Hematopoietic multipotent progenitor cell (in vitro differentiated cells): ENCODE data around the gene GALNS. TPM values are rescaled to one million over a fixed set of nuclear protein-coding genes. Genes with fewer than 3 reads are reported as not detected.

ENCODE experiments used
- DNase-seq, 3 donors: peaks; one replicate each; pipeline ENCODE4 v3.0.0-alpha.2; 2011 to 2015; ENCODE audit warnings: low read depth in 2 of 3, low spot score in 2 of 3
- total RNA-seq: library from RNA; depleted of rRNA; stranded (reverse); fragments of >200 nt; gene quantifications from one replicate; pipeline ENCODE4 v1.2.3, GENCODE V29; 2012

The GALNS gene
- total RNA-seq, 1 donor = 20.5 TPM

GRCh38 chr16:88861359-88861758, 4.6 kb upstream of the GALNS start:
- DNase-seq = no peak

GRCh38 chr16:88859381-88860091, 2.8 kb upstream of the GALNS start:
- DNase-seq = no peak

GRCh38 chr16:88857728-88858339, 1.1 kb upstream of the GALNS start:
- peak; percentile 39 to 84 (median 81) for DNase-seq

- no peak for DNase-seq
Observed at GRCh38 chr16:88856122-88856827, 472 bp downstream of the GALNS start.

GRCh38 chr16:88855736-88856121, 1.0 kb downstream of the GALNS start:
- DNase-seq = no peak

GRCh38 chr16:88855176-88855575, 1.6 kb downstream of the GALNS start:
- no peak for DNase-seq

- peak in 2 of 3 donors; percentile 33 to 39 for DNase-seq
Observed at GRCh38 chr16:88854306-88855111, 2.2 kb downstream of the GALNS start.

GRCh38 chr16:88853325-88853941, 3.3 kb downstream of the GALNS start:
- no peak for DNase-seq

GRCh38 chr16:88851616-88852015, 5.1 kb downstream of the GALNS start:
- no peak for DNase-seq

GRCh38 chr16:88850531-88851199, 6.1 kb downstream of the GALNS start:
- DNase-seq = no peak

GRCh38 chr16:88848557-88848956, 8.2 kb downstream of the GALNS start:
- DNase-seq = no peak

GRCh38 chr16:88847654-88848053, 9.1 kb downstream of the GALNS start:
- no peak for DNase-seq

GRCh38 chr16:88846088-88846487, 10.7 kb downstream of the GALNS start:
- DNase-seq = no peak

- DNase-seq = no peak
Observed at GRCh38 chr16:88844419-88845036, 12.2 kb downstream of the GALNS start.

GRCh38 chr16:88843256-88843655, 13.5 kb downstream of the GALNS start:
- DNase-seq = no peak

GRCh38 chr16:88842806-88843205, 13.9 kb downstream of the GALNS start:
- DNase-seq = no peak

GRCh38 chr16:88842308-88842756, 14.4 kb downstream of the GALNS start:
- DNase-seq = no peak

GRCh38 chr16:88841521-88842307, 15.0 kb downstream of the GALNS start:
- DNase-seq = no peak
